Activated CD4-positive, alpha-beta memory T cell treated with anti-CD3 and anti-CD28 coated beads for 36 hours (primary cell): ENCODE measurements around the gene TOPORS. TPM values are rescaled to one million over a fixed set of nuclear protein-coding genes. Genes with fewer than 3 reads are reported as not detected.
"Not testable (repeated sequence)": the region's sequence is repeated elsewhere in the genome, so short reads cannot be mapped to it uniquely, and the experiment has no call there.

Source experiments
- CTCF ChIA-PET: fragments of 350-600 bp; sonication (Branson Sonifier 250); formaldehyde crosslinking; loops from one replicate; lab custom pipeline; 2021; ENCODE audit warnings: antibody characterized with exemption, inconsistent platforms; lab: Charles Lee
- POLR2A ChIA-PET: fragments of 350-600 bp; sonication (Branson Sonifier 250); formaldehyde crosslinking; loops from one replicate; lab custom pipeline; 2021; ENCODE audit warnings: antibody characterized with exemption; lab: Charles Lee
- DNase-seq: peaks from one replicate; pipeline ENCODE4 v3.0.0-alpha.2; 2020
- H3K27ac Mint-ChIP-seq: one replicate; pipeline ENCODE4 v1.8.0; 2021; ENCODE audit warnings: mixed read lengths
- H3K27me3 Mint-ChIP-seq: one replicate; pipeline ENCODE4 v1.8.0; 2021; ENCODE audit warnings: mixed read lengths
- H3K36me3 Mint-ChIP-seq: one replicate; pipeline ENCODE4 v1.8.0; 2021; ENCODE audit warnings: mixed read lengths
- H3K4me1 Mint-ChIP-seq: one replicate; pipeline ENCODE4 v1.8.0; 2021; ENCODE audit warnings: low read depth, mixed read lengths
- H3K4me3 Mint-ChIP-seq: one replicate; pipeline ENCODE4 v1.8.0; 2021; ENCODE audit warnings: mild to moderate bottlenecking, mixed read lengths
- H3K9me3 Mint-ChIP-seq: one replicate; pipeline ENCODE4 v1.8.0; 2021; ENCODE audit warnings: mixed read lengths
- intact Hi-C: fragments of 100-400 bp; cut with micrococcal nuclease; formaldehyde crosslinking; loops from one replicate; pipeline ENCODE4 v1.15.1; 2023
- total RNA-seq, 2 experiments: library from RNA; stranded (reverse); gene quantifications; one replicate each; pipeline ENCODE4 v1.2.3, GENCODE V29; 2021

TOPORS gene
- total RNA-seq, 2 experiments from 2014 or later, result 14.8 to 15.4 TPM

- no peak overlapping the region for H3K27ac Mint-ChIP-seq
- no peaks in the 10 kb centered on the region for H3K4me1 Mint-ChIP-seq
- no peaks in the 10 kb centered on the region for H3K27me3 Mint-ChIP-seq
- H3K36me3 Mint-ChIP-seq, result peaks cover 3% of the 10 kb centered on the region
- ChIA-PET CTCF (interaction anchor here (0.9 kb wide), 1 partner anchor 46 kb away, joined by 3 read pairs; no protein-coding TSS in a partner anchor), POLR2A (no interaction called here)
- H3K9me3 Mint-ChIP-seq, result no peaks in the 10 kb centered on the region
- intact Hi-C loops, result no loop called here
- DNase-seq, result no peak
- H3K4me3 Mint-ChIP-seq, result no peak overlapping the region
Measured at GRCh38 chr9:32533816-32534215, 18.6 kb downstream of the TOPORS start.

- Mint-ChIP-seq H3K36me3 (peaks cover 3% of the 10 kb centered on the region), H3K4me3 (no peak overlapping the region), H3K27ac (no peak overlapping the region), H3K27me3 (no peaks in the 10 kb centered on the region), H3K4me1 (no peaks in the 10 kb centered on the region), H3K9me3 (no peaks in the 10 kb centered on the region)
- ChIA-PET CTCF (no interaction called here), POLR2A (no interaction called here)
- intact Hi-C loops, result no loop called here
- DNase-seq, result no peak
Measured at GRCh38 chr9:32533336-32533735, 19.1 kb downstream of the TOPORS start.

- ChIA-PET CTCF (interaction anchor here (0.6 to 2.9 kb wide), 10 partner anchors 9 to 390 kb away, joined by 3 to 37 read pairs (median 4); partner anchors contain the start of gene NDUFB6), POLR2A (interaction anchor here (1.8 to 2.1 kb wide), 2 partner anchors 25 to 46 kb away, joined by 6 to 31 read pairs; partner anchors contain the start of genes NDUFB6, SMIM27 and TOPORS)
- H3K36me3 Mint-ChIP-seq, result peaks cover 22% of the 10 kb centered on the region
- H3K27me3 Mint-ChIP-seq, result no peaks in the 10 kb centered on the region
- peak overlapping the region; percentile 82 for H3K4me3 Mint-ChIP-seq
- peaks cover 12% of the 10 kb centered on the region for H3K9me3 Mint-ChIP-seq
- DNase-seq, result no peak
- peak overlapping the region; percentile 81 for H3K27ac Mint-ChIP-seq
- intact Hi-C loops, result loop anchor here (1.0 kb wide), 4 partner anchors 25 to 147 kb away; partner anchors contain the start of gene ACO1
- peaks cover 38% of the 10 kb centered on the region for H3K4me1 Mint-ChIP-seq
Measured at GRCh38 chr9:32526707-32527048, 25.7 kb downstream of the TOPORS start.

- POLR2A ChIA-PET, result interaction anchor here (0.6 to 2.1 kb wide), 3 partner anchors 25 to 147 kb away, joined by 3 to 31 read pairs (median 6); partner anchors contain the start of genes NDUFB6, SMIM27 and TOPORS
- Mint-ChIP-seq H3K4me3 (peak within 1 kb of the TSS; percentile 82), H3K27me3 (no peaks in the 10 kb centered on the region), H3K9me3 (peaks cover 12% of the 10 kb centered on the region), H3K27ac (peak within 1 kb of the TSS; percentile 81), H3K4me1 (peaks cover 41% of the 10 kb centered on the region), H3K36me3 (peaks cover 25% of the 10 kb centered on the region)
- CTCF ChIA-PET, result interaction anchor here (0.6 to 2.9 kb wide), 12 partner anchors 9 to 147 kb away, joined by 3 to 37 read pairs (median 4); partner anchors contain the start of genes ACO1 and NDUFB6
- intact Hi-C loops, result loop anchor here (1.0 kb wide), 4 partner anchors 25 to 147 kb away; partner anchors contain the start of gene ACO1
- DNase-seq, result peak; percentile 89
Measured at GRCh38 chr9:32526041-32526706, 26.2 kb downstream of the TOPORS start, which contains the start of gene RIGI. Gene RIGI (minus strand): TSS chr9:32526196. CDS start chr9:32526166, 30 bp downstream.

- ChIA-PET POLR2A (interaction anchor here (0.6 to 2.1 kb wide), 3 partner anchors 26 to 146 kb away, joined by 3 to 31 read pairs (median 6); partner anchors contain the start of genes NDUFB6, SMIM27 and TOPORS), CTCF (interaction anchor here (0.6 to 2.9 kb wide), 10 partner anchors 10 to 146 kb away, joined by 3 to 37 read pairs (median 4); partner anchors contain the start of genes ACO1 and NDUFB6)
- DNase-seq, result no peak
- Mint-ChIP-seq H3K4me1 (peaks cover 41% of the 10 kb centered on the region), H3K4me3 (peak overlapping the region; percentile 82), H3K27me3 (no peaks in the 10 kb centered on the region), H3K9me3 (peaks cover 12% of the 10 kb centered on the region), H3K27ac (peak overlapping the region; percentile 81), H3K36me3 (peaks cover 25% of the 10 kb centered on the region)
- intact Hi-C loops, result loop anchor here (1.0 kb wide), 4 partner anchors 26 to 146 kb away; partner anchors contain the start of gene ACO1
Measured at GRCh38 chr9:32525709-32526030, 26.7 kb downstream of the TOPORS start.

GRCh38 chr9:32524892-32525708 lies 27.3 kb downstream of the TOPORS start:
- H3K4me1 Mint-ChIP-seq, result peaks cover 45% of the 10 kb centered on the region
- H3K27me3 Mint-ChIP-seq, result no peaks in the 10 kb centered on the region
- ChIA-PET POLR2A (interaction anchor here (1.8 to 2.1 kb wide), 2 partner anchors 26 to 48 kb away, joined by 6 to 31 read pairs; partner anchors contain the start of genes NDUFB6, SMIM27 and TOPORS), CTCF (interaction anchor here (0.6 to 2.9 kb wide), 9 partner anchors 9 to 146 kb away, joined by 3 to 37 read pairs (median 5); partner anchors contain the start of genes ACO1 and NDUFB6)
- peak overlapping the region; percentile 81 for H3K27ac Mint-ChIP-seq
- peak; percentile 28 for DNase-seq
- peaks cover 26% of the 10 kb centered on the region for H3K36me3 Mint-ChIP-seq
- peak overlapping the region; percentile 82 for H3K4me3 Mint-ChIP-seq
- peaks cover 12% of the 10 kb centered on the region for H3K9me3 Mint-ChIP-seq
- intact Hi-C loops, result no loop called here

GRCh38 chr9:32524558-32524891 lies 27.9 kb downstream of the TOPORS start:
- not testable (repeated sequence) for H3K27ac Mint-ChIP-seq
- peaks cover 12% of the 10 kb centered on the region for H3K9me3 Mint-ChIP-seq

GRCh38 chr9:32523910-32524309 lies 28.5 kb downstream of the TOPORS start:
- ChIA-PET CTCF (no interaction called here), POLR2A (no interaction called here)
- Mint-ChIP-seq H3K4me3 (no peak overlapping the region), H3K36me3 (peaks cover 26% of the 10 kb centered on the region), H3K4me1 (peaks cover 45% of the 10 kb centered on the region), H3K27me3 (no peaks in the 10 kb centered on the region), H3K9me3 (peaks cover 12% of the 10 kb centered on the region), H3K27ac (peak overlapping the region; percentile 20)
- intact Hi-C loops, result no loop called here
- no peak for DNase-seq

More at GRCh38 chr9:32524558-32524891, 27.9 kb downstream of the TOPORS start:
- Mint-ChIP-seq H3K4me1 (peaks cover 45% of the 10 kb centered on the region), H3K4me3 (peak overlapping the region; percentile 82), H3K36me3 (peaks cover 26% of the 10 kb centered on the region)
- DNase-seq, H3K27me3 Mint-ChIP-seq, intact Hi-C loops: not testable (repeated sequence)
- CTCF ChIA-PET, result interaction anchor here (1.2 to 2.9 kb wide), 6 partner anchors 8 to 145 kb away, joined by 3 to 37 read pairs (median 12); partner anchors contain the start of gene NDUFB6
- POLR2A ChIA-PET, result interaction anchor here (2.1 kb wide), 1 partner anchor 27 kb away, joined by 31 read pairs; the partner anchor contains the start of genes SMIM27 and TOPORS

GRCh38 chr9:32518276-32518675 lies 34.1 kb downstream of the TOPORS start:
- H3K4me3 Mint-ChIP-seq, result no peak overlapping the region
- H3K9me3 Mint-ChIP-seq, result peaks cover 24% of the 10 kb centered on the region
- POLR2A ChIA-PET, result no interaction called here
- DNase-seq, result no peak
- peaks cover 41% of the 10 kb centered on the region for H3K36me3 Mint-ChIP-seq
- H3K27ac Mint-ChIP-seq, result no peak overlapping the region
- no peaks in the 10 kb centered on the region for H3K27me3 Mint-ChIP-seq
- intact Hi-C loops, result no loop called here
- H3K4me1 Mint-ChIP-seq, result peaks cover 35% of the 10 kb centered on the region
- CTCF ChIA-PET, result interaction anchor here (1.9 kb wide), 1 partner anchor 54 kb away, joined by 5 read pairs; no protein-coding TSS in a partner anchor

GRCh38 chr9:32516241-32516640 lies 36.1 kb downstream of the TOPORS start:
- POLR2A ChIA-PET, result no interaction called here
- H3K9me3 Mint-ChIP-seq, result peaks cover 16% of the 10 kb centered on the region
- CTCF ChIA-PET, result interaction anchor here (0.6 to 0.9 kb wide), 2 partner anchors 9 to 19 kb away, joined by 3 to 5 read pairs; partner anchors contain the start of gene RIGI
- H3K4me3 Mint-ChIP-seq, result no peak overlapping the region
- H3K27me3 Mint-ChIP-seq, result no peaks in the 10 kb centered on the region
- intact Hi-C loops, result no loop called here
- H3K4me1 Mint-ChIP-seq, result peaks cover 39% of the 10 kb centered on the region
- no peak overlapping the region for H3K27ac Mint-ChIP-seq
- H3K36me3 Mint-ChIP-seq, result peaks cover 28% of the 10 kb centered on the region
- no peak for DNase-seq

GRCh38 chr9:32508728-32509127 lies 43.7 kb downstream of the TOPORS start:
- POLR2A ChIA-PET, result no interaction called here
- no peak overlapping the region for H3K27ac Mint-ChIP-seq
- peaks cover 5% of the 10 kb centered on the region for H3K36me3 Mint-ChIP-seq
- H3K9me3 Mint-ChIP-seq, result peaks cover 4% of the 10 kb centered on the region
- CTCF ChIA-PET, result interaction anchor here (2.6 kb wide), 1 partner anchor 63 kb away, joined by 7 read pairs; no protein-coding TSS in a partner anchor
- no peak overlapping the region for H3K4me3 Mint-ChIP-seq
- H3K4me1 Mint-ChIP-seq, result peaks cover 37% of the 10 kb centered on the region
- H3K27me3 Mint-ChIP-seq, result no peaks in the 10 kb centered on the region
- intact Hi-C loops, result no loop called here
- no peak for DNase-seq
